HG02885 (cell line): ENCODE measurements around the gene CHMP3.

Source experiments
- ATAC-seq: cut with Tn5 transposase; IDR thresholded peaks from one replicate; pipeline ENCODE4 v1.9.1; 2021; ENCODE audit warnings: mild to moderate bottlenecking; ENCODE audit not compliant: unreplicated experiment, poor library complexity

The CHMP3 gene

DNA sequence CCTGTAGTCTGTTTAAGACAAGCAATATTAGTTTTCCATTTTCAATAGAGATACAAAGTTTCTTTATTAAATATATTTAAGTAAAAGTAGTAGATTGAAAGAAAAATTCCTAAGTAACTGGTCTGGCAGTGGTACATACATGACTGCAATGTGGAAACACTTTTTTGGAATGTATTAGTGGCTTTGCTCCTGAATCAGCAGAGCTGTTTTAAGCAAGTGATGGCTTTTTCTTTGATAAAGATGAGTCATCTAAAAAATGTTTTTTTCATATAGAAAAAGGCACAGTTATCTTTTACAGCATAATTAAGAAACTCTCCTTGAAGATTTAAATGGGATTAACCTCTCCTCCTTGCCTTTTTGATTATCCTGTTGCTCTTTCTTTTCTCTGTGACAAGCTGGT, 87.2 kb downstream of the CHMP3 start:
- ATAC-seq: no peak

GRCh38 chr2:86471637-86472036, 91.6 kb downstream of the CHMP3 start:
- no peak for ATAC-seq

- no peak for ATAC-seq
These were observed 92.4 kb downstream of the CHMP3 start for GRCh38 chr2:86470890-86471289.

DNA sequence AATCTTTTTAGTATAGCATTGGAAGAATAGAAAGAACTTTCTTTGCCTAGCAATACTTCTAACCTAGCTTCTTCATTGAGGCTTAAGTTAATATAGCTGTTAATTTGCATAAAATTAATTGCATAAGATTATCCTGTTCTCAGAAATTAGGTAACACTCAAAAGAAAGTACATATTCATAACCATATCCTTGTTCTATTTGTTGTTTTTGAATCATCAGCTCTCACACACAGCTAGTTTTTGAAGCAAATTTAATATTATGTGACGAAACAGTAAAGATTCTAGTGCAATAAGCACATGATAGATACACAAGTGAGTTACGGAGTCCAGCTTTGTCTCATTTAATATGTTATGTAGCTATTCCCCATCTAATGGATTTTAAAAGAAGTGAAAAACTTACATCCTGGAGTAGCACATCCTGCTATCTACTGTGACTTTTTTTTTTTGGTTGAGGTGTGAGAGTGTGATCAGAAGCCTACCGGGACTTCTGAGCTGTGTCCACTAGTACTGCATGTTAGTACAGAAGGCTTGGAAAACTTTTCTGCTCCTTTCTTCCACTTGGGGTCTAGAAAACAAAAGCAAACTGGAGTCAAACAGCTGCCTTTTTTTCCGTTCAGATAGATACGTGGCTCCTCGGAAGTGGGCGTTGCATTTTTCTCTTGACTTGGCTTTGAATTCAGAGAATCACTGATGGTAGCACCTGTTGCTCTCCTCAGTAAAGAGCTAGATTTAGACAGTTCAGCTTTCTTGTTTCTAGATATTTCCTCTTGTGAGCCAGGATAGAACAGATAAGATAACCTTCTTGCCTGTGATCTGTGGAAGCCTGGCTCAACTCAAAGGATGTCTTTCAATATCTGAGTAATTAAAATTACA, 94.8 kb downstream of the CHMP3 start:
- no peak for ATAC-seq

GRCh38 chr2:86466306-86466705, 96.9 kb downstream of the CHMP3 start:
- no peak for ATAC-seq

DNA sequence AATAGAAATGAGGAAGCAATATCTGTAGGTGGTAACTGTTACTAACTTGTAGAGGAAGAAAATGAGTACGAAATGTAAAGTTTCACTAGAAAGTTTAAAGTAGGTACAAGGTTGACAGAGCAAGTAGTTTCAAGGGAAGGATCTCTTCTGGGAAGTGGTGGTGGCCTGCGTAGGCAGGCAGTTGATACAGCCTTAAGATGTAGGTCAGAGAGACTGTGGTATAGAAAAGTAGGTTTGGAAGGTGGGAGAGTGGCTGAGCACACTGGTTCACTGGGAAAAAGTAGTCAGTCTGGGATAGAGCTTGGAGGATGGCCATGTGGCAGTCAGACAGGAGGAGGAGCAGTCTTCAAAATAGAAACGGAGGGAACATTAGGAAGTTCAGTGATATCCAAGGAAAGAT, 98.6 kb downstream of the CHMP3 start:
- ATAC-seq: no peak

GRCh38 chr2:86461042-86461743, 102.0 kb downstream of the CHMP3 start:
- ATAC-seq: no peak

GRCh38 chr2:86455181-86455580, 108.1 kb downstream of the CHMP3 start:
- ATAC-seq: no peak

GRCh38 chr2:86454238-86454637, 109.0 kb downstream of the CHMP3 start:
- no peak for ATAC-seq

- no peak for ATAC-seq
These were observed 109.4 kb downstream of the CHMP3 start for GRCh38 chr2:86453836-86454235.
